ENCODE measurements around the gene ZNF205. TPM values are rescaled to one million over a fixed set of nuclear protein-coding genes. Genes with fewer than 3 reads are reported as not detected.

ZNF205 gene
- total and polyA plus RNA-seq, 2 of the 13 experiments (the other 11 are each of a cell fraction or from before 2014, with no cell fraction given), result 5.8 to 10.2 TPM

DNA sequence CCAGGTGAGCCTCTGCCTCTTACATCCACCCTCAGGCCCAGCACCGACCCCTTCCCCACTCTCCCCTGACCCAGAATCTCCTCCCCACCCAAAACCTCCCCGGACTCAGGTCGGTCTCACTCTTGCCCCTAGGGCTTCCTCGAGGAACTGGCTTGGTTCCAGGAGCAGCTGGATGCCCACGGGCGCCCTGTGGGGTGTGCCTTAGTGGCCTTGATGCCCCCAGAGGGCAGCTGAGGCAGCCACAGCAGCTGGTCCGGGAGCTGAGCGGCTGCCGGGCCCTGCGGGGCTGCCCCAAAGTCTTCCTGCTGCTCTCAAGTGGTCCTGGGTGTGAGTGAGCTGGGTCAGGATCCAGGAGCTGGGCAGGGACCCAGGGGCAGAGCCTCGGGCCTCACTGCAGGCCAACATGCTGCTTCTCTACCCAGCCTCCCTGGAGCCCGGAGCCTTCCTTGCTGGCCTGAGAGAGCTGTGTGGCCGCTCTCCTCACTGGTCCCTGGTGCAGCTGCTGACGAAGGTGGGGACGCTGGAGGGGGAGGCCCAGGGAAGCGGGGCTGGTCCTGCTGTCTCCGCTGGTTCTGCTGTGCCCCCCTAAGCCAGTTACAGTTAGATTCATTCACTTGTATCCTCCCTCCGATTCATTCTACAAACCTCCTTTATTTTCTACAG, 32.1 kb downstream of the ZNF205 start (continued):
- TF ChIP-seq SALL2 (CRISPR knock-in tag; IDR thresholded peaks at IDR 0.05), result 0 out of 2 replicates have a peak, but pooled peaks have one; percentile 13
- TF ChIP-seq AKAP8 (CRISPR knock-in tag; IDR thresholded peaks at IDR 0.05), result no peak
- TF ChIP-seq NCOR1 (IDR thresholded peaks at IDR 0.05; ENCODE audit: borderline replicate concordance, low read length), result no peak
- no peak for TF ChIP-seq LCORL (IDR thresholded peaks at IDR 0.05)
- TF ChIP-seq LCORL (CRISPR knock-in tag; IDR thresholded peaks at IDR 0.05), result peak; percentile 11; the same call in 1 of the 2 replicates
- TF ChIP-seq KDM5A (IDR thresholded peaks at IDR 0.05; ENCODE audit: borderline replicate concordance, low read length), result no peak
- no peak for TF ChIP-seq PTBP1 (IDR thresholded peaks at IDR 0.05; ENCODE audit: low read depth, low read length, poor library complexity, severe bottlenecking)
- TF ChIP-seq SNAPC4 (CRISPR knock-in tag; IDR thresholded peaks at IDR 0.05), result no peak
- TF ChIP-seq KIAA2018 (CRISPR knock-in tag; IDR thresholded peaks at IDR 0.05; ENCODE audit: borderline replicate concordance), result no peak
- no peak for TF ChIP-seq ZBTB7A (CRISPR knock-in tag; IDR thresholded peaks at IDR 0.05)
- no peak for TF ChIP-seq IKZF1 (IDR thresholded peaks at IDR 0.05)
- TF ChIP-seq KMT2B (CRISPR knock-in tag; IDR thresholded peaks at IDR 0.05), result no peak
- TF ChIP-seq, protein P1, sequence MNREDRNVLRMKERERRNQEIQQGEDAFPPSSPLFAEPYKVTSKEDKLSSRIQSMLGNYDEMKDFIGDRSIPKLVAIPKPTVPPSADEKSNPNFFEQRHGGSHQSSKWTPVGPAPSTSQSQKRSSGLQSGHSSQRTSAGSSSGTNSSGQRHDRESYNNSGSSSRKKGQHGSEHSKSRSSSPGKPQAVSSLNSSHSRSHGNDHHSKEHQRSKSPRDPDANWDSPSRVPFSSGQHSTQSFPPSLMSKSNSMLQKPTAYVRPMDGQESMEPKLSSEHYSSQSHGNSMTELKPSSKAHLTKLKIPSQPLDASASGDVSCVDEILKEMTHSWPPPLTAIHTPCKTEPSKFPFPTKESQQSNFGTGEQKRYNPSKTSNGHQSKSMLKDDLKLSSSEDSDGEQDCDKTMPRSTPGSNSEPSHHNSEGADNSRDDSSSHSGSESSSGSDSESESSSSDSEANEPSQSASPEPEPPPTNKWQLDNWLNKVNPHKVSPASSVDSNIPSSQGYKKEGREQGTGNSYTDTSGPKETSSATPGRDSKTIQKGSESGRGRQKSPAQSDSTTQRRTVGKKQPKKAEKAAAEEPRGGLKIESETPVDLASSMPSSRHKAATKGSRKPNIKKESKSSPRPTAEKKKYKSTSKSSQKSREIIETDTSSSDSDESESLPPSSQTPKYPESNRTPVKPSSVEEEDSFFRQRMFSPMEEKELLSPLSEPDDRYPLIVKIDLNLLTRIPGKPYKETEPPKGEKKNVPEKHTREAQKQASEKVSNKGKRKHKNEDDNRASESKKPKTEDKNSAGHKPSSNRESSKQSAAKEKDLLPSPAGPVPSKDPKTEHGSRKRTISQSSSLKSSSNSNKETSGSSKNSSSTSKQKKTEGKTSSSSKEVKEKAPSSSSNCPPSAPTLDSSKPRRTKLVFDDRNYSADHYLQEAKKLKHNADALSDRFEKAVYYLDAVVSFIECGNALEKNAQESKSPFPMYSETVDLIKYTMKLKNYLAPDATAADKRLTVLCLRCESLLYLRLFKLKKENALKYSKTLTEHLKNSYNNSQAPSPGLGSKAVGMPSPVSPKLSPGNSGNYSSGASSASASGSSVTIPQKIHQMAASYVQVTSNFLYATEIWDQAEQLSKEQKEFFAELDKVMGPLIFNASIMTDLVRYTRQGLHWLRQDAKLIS (CRISPR knock-in tag; IDR thresholded peaks at IDR 0.05), result no peak

Data from HepG2 (cell line).